Right lobe of liver (tissue), 4 donors: Measurements from ENCODE around the gene NCR3LG1.

Experiments
- CTCF ChIP-seq, 4 donors: fragments of 200-600 bp in 3 of 4; fragments of 450-650 bp in 1 of 4; IDR thresholded peaks; one replicate each; pipeline versions ENCODE4 v1.5.1 to v1.8.0; 2016 to 2022; ENCODE audit warnings: antibody characterized with exemption in 4 of 4, mild to moderate bottlenecking in 2 of 4
- POLR2A ChIP-seq: fragments of 450-650 bp; IDR thresholded peaks from one replicate; pipeline ENCODE4 v1.6.1; 2017; ENCODE audit warnings: antibody characterized with exemption, mild to moderate bottlenecking
- donor health status: DM: no; HTN: no; CAD: no.
- donor health status: DM: no; HTN: no; CAD: no.
- donor health status: DM: no; HTN: yes; CAD: no.

GRCh38 chr11:17378655-17379054 lies 27.1 kb downstream of the NCR3LG1 start:
- TF ChIP-seq POLR2A (no peak), CTCF (IDR thresholded peaks at IDR 0.05) (no peak)
